Liver (tissue), 3 donors: ENCODE measurements around the gene AKAP5.

ENCODE experiments used
- CTCF ChIP-seq: fragments of 150-350 bp; IDR thresholded peaks from 2 replicates; pipeline ENCODE4 v1.5.1; 2017; ENCODE audit warnings: improper control_type of control experiment, low read depth, low read length; ENCODE audit not compliant: missing input control
- FOXA1 ChIP-seq: IDR thresholded peaks from 2 replicates; pipeline ENCODE4 v1.6.1; 2016; ENCODE audit warnings: antibody characterized with exemption
- JUND ChIP-seq, 2 donors: IDR thresholded peaks; 2 replicates each; pipeline ENCODE4 v1.6.1; 2016; ENCODE audit warnings: antibody characterized with exemption in 2 of 2
- RAD21 ChIP-seq, 2 donors: IDR thresholded peaks; 2 replicates each; pipeline ENCODE4 v1.6.1; 2016; ENCODE audit warnings: antibody characterized with exemption in 2 of 2, mild to moderate bottlenecking in 2 of 2
- TAF1 ChIP-seq: conservative IDR thresholded peaks from 2 replicates; pipeline ENCODE4 v1.6.1; 2016; ENCODE audit warnings: antibody characterized with exemption, mild to moderate bottlenecking
- TF ChIP-seq, protein P1 (sequence below): IDR thresholded peaks from 2 replicates; pipeline ENCODE4 v1.6.1; 2016; ENCODE audit warnings: antibody characterized with exemption, mild to moderate bottlenecking
- donor health status: healthy.
- donor health status: healthy.

- TF ChIP-seq, protein P1, sequence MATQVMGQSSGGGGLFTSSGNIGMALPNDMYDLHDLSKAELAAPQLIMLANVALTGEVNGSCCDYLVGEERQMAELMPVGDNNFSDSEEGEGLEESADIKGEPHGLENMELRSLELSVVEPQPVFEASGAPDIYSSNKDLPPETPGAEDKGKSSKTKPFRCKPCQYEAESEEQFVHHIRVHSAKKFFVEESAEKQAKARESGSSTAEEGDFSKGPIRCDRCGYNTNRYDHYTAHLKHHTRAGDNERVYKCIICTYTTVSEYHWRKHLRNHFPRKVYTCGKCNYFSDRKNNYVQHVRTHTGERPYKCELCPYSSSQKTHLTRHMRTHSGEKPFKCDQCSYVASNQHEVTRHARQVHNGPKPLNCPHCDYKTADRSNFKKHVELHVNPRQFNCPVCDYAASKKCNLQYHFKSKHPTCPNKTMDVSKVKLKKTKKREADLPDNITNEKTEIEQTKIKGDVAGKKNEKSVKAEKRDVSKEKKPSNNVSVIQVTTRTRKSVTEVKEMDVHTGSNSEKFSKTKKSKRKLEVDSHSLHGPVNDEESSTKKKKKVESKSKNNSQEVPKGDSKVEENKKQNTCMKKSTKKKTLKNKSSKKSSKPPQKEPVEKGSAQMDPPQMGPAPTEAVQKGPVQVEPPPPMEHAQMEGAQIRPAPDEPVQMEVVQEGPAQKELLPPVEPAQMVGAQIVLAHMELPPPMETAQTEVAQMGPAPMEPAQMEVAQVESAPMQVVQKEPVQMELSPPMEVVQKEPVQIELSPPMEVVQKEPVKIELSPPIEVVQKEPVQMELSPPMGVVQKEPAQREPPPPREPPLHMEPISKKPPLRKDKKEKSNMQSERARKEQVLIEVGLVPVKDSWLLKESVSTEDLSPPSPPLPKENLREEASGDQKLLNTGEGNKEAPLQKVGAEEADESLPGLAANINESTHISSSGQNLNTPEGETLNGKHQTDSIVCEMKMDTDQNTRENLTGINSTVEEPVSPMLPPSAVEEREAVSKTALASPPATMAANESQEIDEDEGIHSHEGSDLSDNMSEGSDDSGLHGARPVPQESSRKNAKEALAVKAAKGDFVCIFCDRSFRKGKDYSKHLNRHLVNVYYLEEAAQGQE: no peak
- no peak for TF ChIP-seq RAD21 (IDR thresholded peaks at IDR 0.05)
- TF ChIP-seq CTCF: no peak
- TF ChIP-seq FOXA1: no peak
- no peak for TF ChIP-seq TAF1
- no peak for TF ChIP-seq JUND (IDR thresholded peaks at IDR 0.05)
Observed at GRCh38 chr14:64422756-64423155, 42.5 kb upstream of the AKAP5 start.
